H4 (cell line): ENCODE data around the gene CSMD2. TPM values are rescaled to one million over a fixed set of nuclear protein-coding genes. Genes with fewer than 3 reads are reported as not detected.

Experiments
- DNase-seq: peaks from one replicate; pipeline ENCODE4 v3.0.0-alpha.2; 2015; ENCODE audit warnings: low spot score
- total RNA-seq: library from RNA; depleted of rRNA; stranded (reverse); fragments of >200 nt; shearing (Covaris generic); gene quantifications from 2 replicates; pipeline ENCODE4 v1.2.3, GENCODE V29; 2014

CSMD2 gene
- total RNA-seq, 1 experiment from 2014 or later: not detected

DNA sequence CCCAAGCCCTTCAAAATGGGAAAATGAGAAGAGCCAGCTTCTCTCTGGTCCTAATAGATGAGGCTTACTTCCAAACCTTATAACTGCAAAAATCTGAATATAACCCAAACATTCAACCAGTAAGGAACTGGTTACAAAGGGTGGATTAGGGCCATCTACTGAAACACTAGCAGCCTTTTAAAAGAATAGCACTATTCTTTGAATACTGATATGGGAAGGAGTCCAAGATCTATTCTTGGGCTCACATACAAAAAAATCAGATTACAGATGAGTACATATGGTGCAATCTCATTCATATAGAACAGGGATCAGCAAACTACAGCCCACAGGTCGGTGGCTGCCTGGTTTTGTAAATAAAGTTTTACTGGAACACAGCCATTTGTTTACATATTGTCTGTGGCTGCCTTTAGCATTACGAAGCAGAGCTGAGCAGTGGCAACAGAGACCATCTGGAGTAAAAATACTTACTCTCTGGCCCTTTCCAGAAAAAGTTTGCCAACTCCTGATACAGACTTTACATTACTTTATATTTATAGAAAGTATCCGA lies 524.8 kb downstream of the CSMD2 start:
- DNase-seq: peak; percentile 25

DNA sequence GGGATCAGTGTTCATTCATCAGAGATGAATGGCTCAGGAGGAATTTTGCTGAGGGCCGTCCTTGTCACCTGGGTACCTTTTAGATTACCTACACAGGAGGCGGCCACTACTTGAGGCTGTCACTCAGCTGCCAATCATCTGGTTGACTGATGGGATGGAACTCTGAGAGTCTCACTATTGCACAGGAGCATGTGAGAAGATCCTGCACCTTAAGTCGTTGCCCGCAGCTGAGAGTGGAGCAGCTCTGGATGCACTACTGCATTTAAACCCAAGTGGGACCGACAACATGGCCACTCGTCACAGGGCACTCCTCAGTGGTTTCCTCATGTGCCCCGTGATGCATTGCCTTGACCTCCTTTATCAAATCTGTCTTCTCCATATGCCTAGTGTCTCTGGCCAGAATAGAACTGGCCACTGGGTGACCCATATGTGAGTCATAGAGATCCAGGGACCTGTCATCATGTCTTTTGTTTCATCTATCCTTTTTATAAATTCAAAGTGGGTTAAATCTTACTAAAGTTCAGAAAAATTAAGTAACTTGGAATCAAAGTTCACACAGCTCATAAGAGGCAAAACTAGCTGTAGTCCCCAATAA lies 527.1 kb downstream of the CSMD2 start:
- DNase-seq: no peak

- no peak for DNase-seq
Observed at GRCh38 chr1:33636209-33636608, 528.8 kb downstream of the CSMD2 start.

DNA sequence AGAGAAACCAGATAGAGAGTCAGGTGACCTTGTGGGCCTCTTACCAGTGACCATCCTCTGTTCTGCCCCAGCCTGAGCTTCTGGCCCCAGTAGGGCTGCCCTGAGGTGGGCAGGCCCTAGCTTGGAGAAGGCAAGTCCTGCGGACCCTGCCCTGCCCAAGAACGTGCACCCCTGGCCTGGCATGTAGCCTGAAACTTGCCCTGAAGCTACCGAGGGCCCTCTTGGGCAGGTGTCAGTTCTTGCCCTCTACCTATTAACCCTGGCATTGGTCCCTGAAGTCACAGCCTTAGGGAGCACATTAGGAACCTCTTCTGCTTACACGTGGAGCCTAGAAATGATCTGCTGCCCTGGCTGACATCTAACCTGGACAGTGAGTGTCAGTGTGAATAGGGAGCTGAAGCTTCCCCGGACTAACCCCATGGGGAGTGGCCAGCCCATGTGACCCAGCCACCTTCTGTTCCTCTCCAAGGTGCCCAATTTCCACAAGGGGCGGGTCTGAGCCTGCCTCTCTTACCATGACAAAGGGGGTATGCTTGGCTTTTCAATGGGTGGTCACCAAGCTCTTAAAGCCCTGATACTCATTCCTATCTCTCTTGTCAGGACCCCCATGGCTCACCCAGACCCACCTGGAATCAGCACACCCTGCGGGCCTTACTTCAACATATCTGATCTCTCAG lies 529.6 kb downstream of the CSMD2 start:
- DNase-seq: no peak

GRCh38 chr1:33634806-33635205 lies 530.2 kb downstream of the CSMD2 start:
- DNase-seq: peak; percentile 48

GRCh38 chr1:33634143-33634542 lies 530.9 kb downstream of the CSMD2 start:
- no peak for DNase-seq

GRCh38 chr1:33633019-33633801 lies 531.8 kb downstream of the CSMD2 start:
- DNase-seq: peak; percentile 85

DNA sequence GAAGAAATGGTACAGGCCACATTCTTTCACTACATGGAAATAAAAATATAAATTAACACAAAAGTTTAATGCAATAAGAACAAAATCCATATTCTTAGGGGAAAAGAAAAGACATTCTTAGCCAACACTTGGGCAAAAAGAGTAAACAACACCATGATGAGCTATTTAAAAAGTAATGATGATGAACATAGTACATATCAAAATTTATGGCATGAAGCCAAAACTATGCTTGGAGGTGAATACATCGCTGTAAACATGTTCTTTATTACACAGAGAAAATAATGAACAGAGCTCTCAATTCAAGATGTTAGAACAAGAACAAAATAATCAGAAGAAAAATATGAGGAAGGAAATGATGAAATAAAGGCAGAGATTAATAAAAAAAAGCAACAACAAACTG lies 534.3 kb downstream of the CSMD2 start:
- DNase-seq: no peak

- no peak for DNase-seq
Observed at GRCh38 chr1:33626801-33627200, 538.2 kb downstream of the CSMD2 start.

DNA sequence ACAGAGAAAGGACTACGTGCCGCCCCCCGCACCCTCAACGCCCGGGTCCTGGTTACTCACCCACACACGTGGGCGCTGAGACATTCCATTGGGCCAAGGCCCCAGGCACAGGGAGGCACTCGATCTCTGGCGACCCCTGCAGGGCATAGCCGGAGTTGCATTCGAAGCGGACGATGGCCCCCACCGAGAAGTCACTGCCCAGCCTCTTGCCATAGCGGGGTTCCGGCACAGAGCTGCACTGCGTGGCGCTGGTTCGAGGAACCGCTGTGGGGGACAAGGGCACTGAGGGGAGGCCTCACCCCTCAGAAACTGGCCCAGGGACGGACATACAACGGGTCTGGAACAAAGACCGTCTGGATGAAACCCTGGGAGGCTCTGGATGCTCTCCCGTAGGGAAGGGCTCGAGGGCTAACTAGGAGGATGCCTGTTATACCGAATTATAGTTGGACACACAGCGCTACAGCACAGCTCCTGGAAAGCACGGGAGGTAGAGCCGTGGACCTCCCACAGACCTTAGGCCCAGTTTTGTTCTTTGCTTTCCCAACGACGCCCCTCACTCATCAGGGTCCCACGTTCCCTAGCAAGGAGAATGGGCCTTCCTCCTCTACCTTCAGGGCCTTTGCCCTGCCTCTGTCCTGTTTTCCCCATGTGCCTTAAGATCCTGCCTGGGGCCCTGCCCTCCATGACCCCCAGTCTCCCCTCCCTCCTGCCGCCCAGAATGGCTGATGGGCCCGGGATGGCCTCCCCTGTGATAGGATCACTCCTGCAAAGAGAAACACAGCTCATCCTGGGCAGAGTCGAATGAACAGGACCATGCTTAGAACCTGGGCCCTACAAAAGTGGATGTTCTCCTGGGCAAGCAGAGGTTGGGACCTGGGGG lies 539.8 kb downstream of the CSMD2 start:
- no peak for DNase-seq

GRCh38 chr1:33624261-33624990 lies 540.6 kb downstream of the CSMD2 start:
- DNase-seq: no peak

DNA sequence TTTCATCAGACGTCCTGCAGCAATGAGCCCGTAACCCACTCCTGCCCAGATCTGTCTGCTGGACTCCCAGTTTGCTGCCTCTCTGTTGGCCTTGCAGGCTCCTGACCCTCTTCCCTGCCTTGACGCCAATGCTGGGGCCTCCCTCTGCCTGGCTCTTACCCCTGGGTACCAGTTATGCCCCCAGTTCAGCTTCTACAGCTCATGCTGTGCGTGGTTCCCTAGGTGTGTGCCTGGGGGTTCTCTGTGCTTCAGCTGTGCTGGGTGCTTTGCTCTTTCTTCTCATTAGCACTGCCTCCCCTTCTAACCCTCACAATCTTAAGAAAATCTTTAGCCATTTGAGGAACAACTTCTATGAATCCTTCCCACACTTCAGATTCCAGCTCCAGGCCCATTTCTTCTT lies 541.2 kb downstream of the CSMD2 start:
- no peak for DNase-seq

DNA sequence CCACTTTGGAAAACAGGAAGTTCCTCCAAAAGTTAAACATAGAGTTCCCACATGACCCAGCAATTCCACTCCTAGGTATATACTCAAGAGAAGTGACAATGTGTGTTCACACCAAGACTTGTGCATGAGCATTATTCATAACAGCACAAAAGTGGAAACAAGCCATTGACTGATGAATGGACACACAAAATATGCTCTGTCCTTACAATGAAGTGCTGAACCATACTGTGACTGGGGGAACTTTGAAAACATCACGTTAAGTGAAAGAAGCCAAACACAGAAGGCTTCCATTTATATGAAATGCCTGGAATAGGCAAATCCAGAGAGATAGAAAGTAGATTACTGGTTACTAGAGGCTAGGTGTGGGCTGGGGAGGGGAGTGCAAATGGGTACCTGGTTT lies 542.3 kb downstream of the CSMD2 start:
- no peak for DNase-seq

DNA sequence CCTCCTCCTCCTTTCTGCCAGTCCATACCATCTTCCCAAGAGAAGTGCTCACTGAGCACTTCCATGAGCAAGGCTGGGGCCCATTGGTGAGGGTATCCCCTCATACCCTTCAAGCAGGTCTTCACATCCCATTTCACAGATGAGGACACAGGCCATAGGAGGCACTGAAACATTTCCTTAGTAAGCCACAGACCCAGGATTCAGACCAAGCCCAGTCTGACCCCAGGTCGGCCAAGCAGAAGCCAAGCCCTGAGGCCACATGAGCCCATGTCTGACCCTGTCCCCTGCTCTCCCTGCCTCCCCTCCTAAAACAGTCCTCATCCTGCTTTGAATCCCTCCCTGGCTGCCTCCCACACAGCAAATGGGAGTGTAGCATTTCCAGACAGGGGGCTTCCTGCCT lies 546.4 kb downstream of the CSMD2 start:
- no peak for DNase-seq

GRCh38 chr1:33617451-33617850 lies 547.6 kb downstream of the CSMD2 start:
- DNase-seq: no peak

- DNase-seq: no peak
Observed at GRCh38 chr1:33616780-33617179, 548.2 kb downstream of the CSMD2 start.

- no peak for DNase-seq
Observed at GRCh38 chr1:33615546-33615945, 549.5 kb downstream of the CSMD2 start.

- no peak for DNase-seq
Observed at GRCh38 chr1:33610864-33611455, 554.1 kb downstream of the CSMD2 start.

DNA sequence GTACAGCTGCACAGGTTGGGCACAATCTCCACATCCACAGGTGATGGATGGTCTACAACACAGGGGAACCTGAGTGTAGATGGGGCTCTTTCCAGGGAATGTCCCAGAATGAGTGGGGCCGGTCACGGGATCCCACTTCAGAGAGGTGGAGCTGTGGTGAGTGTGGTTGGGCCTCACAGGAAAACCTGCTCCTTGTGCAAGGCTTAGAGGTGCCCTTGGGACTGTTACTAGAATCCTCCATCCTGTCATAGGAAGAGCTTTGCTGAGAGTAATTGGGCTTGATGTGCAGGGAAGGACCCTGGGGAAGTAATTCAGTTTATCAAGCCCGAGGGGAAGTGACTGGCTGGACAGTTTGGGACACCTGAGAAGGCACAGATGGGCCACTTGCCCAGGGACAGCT lies 554.6 kb downstream of the CSMD2 start:
- DNase-seq: no peak

GRCh38 chr1:33609739-33610138 lies 555.3 kb downstream of the CSMD2 start:
- no peak for DNase-seq
